GM19099 (cell line): ENCODE data around the gene EXOC3.
A peak's percentile ranks its signal among the peaks of the same experiment; 100 is the strongest.

ENCODE experiments used
- POLR2A ChIP-seq: IDR thresholded peaks from 3 replicates; pipeline ENCODE4 v1.6.1; 2011; ENCODE audit warnings: low read depth; ENCODE audit not compliant: insufficient read length; ENCODE audit errors: extremely low read depth

The EXOC3 gene

DNA sequence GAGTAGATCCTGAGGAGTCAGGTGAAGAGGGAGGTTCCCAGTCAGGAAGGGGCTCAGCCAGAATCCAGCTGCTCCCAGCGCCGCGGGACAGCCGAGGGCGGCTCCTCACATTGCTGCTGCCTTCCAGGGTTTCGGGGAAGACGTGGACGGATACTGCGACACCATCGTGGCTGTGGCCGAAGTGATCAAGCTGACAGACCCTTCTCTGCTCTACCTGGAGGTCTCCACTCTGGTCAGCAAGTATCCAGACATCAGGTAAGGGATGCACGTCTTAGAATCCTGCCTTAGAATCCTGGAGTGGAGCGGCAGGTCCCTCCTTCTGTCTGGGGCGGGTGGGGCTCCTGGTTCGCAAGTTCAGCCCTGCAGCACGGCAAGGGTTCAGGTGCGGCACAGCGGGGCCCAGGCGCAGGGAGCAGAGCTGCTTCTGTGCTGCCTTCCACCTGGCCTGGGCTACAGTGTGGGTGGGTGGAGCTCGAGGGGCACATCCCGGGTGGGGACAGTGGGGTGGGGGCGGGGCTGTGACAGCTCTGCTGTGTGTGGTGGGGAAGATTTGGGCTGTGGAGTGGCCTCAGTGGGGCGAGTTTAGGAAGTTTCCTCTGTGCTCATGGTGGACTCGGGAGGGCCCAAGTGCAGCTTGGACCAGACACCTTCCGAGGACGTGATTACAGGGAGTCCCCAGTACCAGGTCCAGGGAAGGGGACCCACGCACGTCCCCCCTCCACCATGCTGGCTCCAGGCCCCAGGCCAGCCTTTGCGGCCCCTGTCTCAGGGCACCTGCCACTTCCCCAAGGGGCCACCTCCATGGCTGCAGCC lies 22.8 kb downstream of the EXOC3 start:
- no peak for TF ChIP-seq POLR2A

- no peak for TF ChIP-seq POLR2A
Measured at GRCh38 chr5:466661-467310, 23.8 kb downstream of the EXOC3 start.

DNA sequence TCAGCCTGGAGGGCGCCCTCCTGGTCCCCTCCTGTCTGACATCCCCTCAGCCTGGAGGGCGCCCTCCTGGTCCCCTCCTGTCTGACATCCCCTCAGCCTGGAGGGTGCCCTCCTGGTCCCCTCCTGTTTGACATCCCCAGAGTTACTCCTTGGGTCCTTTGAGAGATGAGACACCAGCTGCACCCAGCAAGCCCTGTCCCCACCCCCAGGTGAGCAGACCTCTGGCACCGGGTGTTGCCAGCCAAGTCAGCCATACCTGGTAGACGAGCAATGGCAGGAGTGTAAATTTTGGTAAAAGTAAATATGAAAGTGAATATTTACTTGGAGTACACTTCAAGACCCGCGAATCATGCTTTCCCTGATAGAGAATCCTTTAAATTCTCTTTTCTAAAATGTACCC lies 25.4 kb downstream of the EXOC3 start:
- TF ChIP-seq POLR2A: no peak

DNA sequence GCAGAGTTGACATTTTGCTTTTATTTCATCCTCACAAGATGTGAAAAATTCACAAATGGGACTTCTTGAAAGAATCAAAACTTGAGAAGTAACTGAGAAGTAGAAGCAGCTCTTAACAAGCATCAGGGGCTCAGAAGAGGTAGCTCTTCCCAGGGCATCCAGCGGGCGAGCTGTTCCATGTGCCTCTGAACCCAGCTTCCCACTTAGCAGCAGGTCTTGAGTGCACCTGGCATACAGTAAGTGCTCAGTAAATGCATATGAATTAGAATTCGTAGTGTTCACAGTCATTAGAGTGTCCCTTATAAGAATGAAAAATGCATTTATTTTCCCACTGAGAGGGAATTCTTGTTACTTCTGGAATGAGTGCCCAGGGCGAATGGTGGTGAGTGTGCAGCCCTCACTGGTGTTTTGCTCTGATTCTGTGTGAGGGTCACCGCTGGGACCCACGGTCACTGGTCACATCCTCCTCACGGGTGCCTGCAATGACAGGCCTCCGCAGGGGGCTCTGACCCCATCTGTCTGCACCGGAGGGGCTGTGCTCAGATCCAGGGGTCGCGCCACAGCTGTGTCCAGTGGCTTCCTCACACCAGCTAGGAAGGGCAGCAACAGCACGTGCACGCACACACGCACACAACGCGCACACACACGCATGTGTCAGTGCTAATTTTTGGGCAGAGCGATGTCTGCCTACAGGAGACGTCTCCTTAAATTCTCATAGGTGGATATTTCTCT lies 26.9 kb downstream of the EXOC3 start:
- TF ChIP-seq POLR2A: no peak

DNA sequence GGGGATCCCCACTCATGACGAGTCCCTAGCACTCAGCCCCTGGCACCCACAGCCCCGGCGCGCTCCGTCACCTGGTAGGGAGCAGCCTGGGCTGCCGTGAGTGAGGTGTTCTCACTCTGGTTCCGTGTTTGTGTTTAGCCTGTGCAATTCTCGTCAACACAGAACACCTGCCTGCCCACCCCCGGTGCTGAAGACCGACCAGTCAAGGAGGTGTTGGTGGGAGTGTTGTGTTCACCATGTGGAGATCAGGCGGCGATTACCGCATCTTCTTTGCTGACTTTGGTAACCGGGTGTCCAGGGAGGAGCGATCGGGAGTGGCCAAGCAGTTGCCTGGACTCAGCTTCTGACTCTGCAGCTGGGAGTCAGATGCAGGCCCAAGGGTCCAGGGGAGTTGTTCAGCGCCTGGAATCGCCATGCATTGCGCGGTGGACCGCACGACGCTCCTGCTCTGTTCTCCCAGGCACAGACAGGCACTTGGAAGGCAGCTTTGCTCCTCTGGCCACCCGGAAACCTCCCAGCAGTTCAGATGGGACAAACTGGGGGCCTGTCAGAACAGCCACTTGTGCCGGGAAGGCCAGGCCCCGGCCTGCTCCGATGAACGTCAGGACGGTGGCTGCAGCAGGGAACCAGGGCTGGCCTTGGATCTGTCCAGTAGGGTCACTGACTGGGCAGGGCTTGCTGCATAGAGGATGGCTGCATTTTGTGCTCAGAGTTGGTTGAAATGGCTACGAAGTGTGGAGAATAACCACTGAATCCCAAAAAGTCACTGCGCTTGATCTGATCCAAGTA lies 28.2 kb downstream of the EXOC3 start:
- TF ChIP-seq POLR2A: no peak

- no peak for TF ChIP-seq POLR2A
Measured at GRCh38 chr5:471750-472058, 28.7 kb downstream of the EXOC3 start.

- TF ChIP-seq POLR2A: no peak
Measured at GRCh38 chr5:472076-472655, 29.2 kb downstream of the EXOC3 start.

DNA sequence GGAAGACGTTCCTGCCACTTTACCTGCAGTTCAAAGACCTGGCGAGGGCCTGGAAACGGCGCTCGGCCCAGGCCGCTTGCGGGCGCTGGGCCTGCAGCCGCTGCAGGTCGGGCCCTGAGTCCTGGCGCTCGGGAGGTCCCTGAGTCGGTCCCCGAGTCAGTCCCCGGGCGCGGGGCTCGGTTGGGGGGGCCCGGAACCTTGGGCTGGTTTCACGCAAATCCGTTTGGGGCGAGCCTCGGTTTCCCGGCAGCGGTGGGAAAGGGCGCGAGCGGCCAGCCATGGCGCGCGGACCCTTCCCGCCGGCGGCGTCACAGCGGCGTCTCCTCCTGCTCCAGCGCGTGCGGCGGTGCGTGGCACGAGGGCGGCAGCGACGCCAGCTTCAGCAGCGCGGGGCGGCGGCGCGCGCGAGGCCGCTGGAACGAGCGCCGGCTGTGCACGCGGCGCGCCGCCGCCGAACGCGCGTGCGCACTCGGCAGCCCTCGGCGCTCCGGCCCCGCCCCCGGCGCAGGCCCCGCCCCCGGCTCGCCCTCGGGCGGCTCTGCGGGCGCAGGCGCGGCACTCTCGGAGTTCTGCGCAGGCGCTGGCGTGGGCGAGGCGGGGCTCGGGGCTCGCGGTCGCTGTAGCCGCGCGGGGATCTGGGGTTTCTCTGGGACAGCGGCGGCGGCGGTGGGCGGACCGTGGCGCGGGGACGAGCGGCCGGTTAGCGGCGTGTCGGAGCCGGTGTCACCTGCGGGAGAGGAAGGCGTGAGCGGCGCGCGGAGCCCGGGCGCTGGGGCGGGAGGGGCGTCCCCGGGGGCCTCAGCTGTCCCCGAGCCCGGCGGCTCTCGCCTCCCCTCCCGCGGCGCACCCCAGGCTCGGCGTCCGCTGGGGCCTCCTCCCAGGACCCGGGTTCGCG lies 29.9 kb downstream of the EXOC3 start:
- TF ChIP-seq POLR2A: peak; percentile 86

DNA sequence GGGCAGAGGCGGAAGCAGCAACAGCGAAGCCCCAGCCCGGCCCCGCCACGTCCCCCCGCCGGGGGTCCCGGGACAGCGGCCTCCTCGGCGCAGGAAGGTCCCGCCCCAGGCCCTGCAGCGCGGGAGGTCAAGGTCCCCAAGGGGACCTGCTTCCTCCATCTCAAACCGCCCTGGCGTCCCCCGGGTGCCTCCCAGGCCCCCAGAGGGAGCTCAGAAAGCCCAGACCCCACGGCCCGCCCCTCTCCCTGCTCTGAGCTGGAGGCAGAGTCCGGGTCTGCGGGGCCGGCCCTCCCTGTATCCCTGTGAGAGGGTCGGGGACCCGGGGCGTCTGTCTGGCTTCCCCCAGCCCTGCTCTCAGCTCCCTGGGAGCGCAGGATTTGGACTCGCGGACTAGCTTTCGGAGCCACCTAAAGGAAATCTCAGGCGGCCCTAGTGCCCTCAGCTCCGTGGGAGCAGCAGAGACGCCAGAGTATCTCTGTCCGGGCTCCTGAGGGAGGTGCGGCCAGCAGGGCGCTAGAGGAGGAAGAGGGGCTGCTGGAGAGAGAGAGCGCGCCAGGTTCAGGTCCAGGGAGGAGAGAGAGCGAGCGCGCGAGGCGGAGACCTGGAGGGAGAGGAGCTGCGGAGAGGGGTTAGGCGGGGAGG lies 30.7 kb downstream of the EXOC3 start:
- no peak for TF ChIP-seq POLR2A

DNA sequence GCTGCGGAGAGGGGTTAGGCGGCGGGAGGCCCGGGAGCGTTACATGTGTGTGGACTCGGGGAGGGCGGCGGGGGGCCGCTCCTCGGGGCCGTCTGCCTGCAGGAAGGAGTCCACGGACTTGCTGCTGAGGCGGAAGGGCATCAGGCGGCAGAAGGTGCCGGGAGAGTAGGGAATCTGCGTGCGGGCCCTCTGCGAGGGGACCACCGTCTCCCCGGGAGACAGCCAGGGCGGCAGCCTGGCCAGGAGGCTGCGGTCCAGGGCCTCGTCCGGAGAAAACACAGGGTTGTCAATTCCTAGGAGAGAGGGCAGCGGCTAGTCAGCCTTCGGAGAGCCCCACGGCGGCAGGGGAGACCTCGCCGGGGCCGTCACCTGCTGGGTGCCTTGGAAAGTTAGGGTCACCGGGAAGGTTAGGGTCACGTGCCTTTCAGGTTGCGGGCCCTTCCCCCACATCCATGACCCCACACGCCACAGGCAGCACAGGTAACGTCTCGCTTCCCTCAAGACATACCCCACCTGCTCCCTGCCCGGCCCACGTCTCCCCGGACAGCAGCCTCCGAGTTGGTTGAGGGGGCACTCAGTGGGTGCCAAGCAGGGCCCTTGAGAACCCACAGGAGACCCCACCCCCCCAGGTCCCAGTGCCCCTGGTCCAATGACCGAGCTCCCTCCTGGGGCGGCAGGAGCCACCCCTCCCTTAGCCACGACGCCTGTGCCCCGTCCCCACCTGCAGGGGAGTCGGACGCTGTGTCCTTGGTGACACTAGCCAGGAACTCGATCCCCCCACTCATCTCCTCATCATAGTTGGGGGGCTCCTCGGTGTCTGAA lies 32.1 kb downstream of the EXOC3 start:
- TF ChIP-seq POLR2A: no peak

DNA sequence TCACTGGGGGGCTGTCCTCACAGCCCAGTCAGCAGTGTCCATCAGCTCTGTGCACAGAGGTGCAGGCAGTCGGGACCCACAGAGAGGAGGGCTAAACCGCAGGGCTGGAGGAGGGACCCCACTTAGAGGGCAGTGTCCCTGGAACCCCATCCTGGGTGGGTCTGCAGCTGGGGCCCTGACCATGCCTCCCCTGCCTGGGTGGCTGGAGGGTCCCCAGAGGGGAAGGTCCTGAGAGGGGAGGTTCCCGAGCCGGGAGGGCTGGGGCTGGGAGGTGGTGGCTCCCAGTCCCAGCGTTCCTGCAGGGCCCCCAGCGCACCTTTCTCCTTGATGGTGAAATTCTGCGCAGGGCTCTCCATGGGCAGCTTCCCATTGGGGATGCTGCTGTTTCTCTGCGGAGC lies 32.7 kb downstream of the EXOC3 start:
- TF ChIP-seq POLR2A: no peak

DNA sequence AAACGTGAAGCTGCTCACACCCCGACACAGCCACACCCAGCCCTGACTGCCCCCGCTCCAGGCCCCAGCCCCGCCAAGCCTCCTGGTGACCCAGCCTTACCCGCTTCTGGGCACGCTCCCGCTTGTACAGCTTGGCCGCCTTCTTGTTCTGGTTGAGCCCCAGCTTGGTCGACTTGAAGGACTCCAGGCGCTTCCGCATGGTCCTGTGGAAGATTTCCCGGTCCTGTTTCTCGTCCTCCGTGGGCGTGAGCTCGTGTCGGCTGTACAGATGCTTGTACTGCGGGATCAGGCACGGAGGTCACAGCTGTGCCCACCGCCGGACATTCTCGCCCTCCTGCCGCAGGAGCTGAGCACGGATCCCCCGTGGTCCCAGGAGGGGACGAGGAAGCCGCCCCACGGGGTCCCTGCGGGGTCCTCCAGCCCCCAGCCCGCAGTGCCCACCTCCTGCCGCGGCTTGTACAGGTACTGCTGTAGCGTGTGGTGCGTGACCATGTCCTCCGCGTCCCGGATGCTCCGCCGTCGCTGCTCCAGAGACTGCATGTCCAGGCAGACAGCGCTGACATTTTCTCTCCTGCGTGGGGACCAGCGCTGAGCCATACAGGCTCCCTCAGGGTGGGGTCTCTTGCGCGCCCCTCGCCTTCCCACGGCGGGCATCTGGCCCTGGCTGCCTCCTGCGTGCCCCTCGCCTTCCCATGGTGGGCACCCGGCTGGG lies 33.3 kb downstream of the EXOC3 start:
- TF ChIP-seq POLR2A: no peak
